Trophoblast cell (in vitro differentiated cells and primary cell): Measurements from ENCODE around the gene TAOK1.

Source experiments
- DNase-seq, 2 donors: peaks; one replicate each; pipeline ENCODE4 v3.0.0-alpha.2; 2016
- H2AFZ ChIP-seq: 2 replicates; pipeline ENCODE4 v1.6.1; 2013; ENCODE audit warnings: low read length, moderate library complexity, mild to moderate bottlenecking; ENCODE audit not compliant: insufficient read depth, poor library complexity
- H2AK5ac ChIP-seq: 2 replicates; pipeline ENCODE4 v1.6.1; 2013; ENCODE audit warnings: mild to moderate bottlenecking, low read length
- H2BK120ac ChIP-seq: 2 replicates; pipeline ENCODE4 v1.6.1; 2013; ENCODE audit warnings: low read length, mild to moderate bottlenecking, moderate library complexity; ENCODE audit not compliant: insufficient read depth, poor library complexity
- H2BK12ac ChIP-seq: 2 replicates; pipeline ENCODE4 v1.6.1; 2013; ENCODE audit warnings: mild to moderate bottlenecking, low read length, moderate library complexity
- H2BK5ac ChIP-seq: 2 replicates; pipeline ENCODE4 v1.6.1; 2013; ENCODE audit warnings: low read length, low read depth, moderate library complexity, mild to moderate bottlenecking; ENCODE audit not compliant: poor library complexity
- H3K14ac ChIP-seq: 2 replicates; pipeline ENCODE4 v1.6.1; 2013; ENCODE audit warnings: mild to moderate bottlenecking, low read length
- H3K18ac ChIP-seq: 2 replicates; pipeline ENCODE4 v1.6.1; 2013; ENCODE audit warnings: mild to moderate bottlenecking, low read length
- H3K23ac ChIP-seq: 2 replicates; pipeline ENCODE4 v1.6.1; 2013; ENCODE audit warnings: low read length
- H3K27ac ChIP-seq: 2 replicates; pipeline ENCODE4 v1.5.1; 2013; ENCODE audit warnings: low read depth, mild to moderate bottlenecking, inconsistent platforms, low read length, moderate library complexity
- H3K27me3 ChIP-seq: 2 replicates; pipeline ENCODE4 v1.6.1; 2013; ENCODE audit warnings: inconsistent platforms, mild to moderate bottlenecking, low read length, moderate library complexity; ENCODE audit not compliant: insufficient read depth
- H3K36me3 ChIP-seq, 2 experiments: 1 replicate in 1 of 2; 2 replicates in 1 of 2; pipeline ENCODE4 v1.6.1; 2013; ENCODE audit warnings: low read length in 2 of 2, mild to moderate bottlenecking in 2 of 2, moderate library complexity in 1 of 2; ENCODE audit not compliant: insufficient read depth in 2 of 2, control insufficient read depth in 1 of 2
- H3K4ac ChIP-seq: 2 replicates; pipeline ENCODE4 v1.6.1; 2013; ENCODE audit warnings: low read depth, mild to moderate bottlenecking, low read length, moderate library complexity
- H3K4me1 ChIP-seq, 2 experiments: 1 replicate in 1 of 2; 2 replicates in 1 of 2; pipeline ENCODE4 v1.6.1; 2013; ENCODE audit warnings: low read length in 2 of 2, mild to moderate bottlenecking in 2 of 2, moderate library complexity in 1 of 2; ENCODE audit not compliant: insufficient read depth in 2 of 2, control insufficient read depth in 1 of 2
- H3K4me2 ChIP-seq: 2 replicates; pipeline ENCODE4 v1.6.1; 2013; ENCODE audit warnings: inconsistent platforms, mild to moderate bottlenecking, low read length, moderate library complexity
- H3K4me3 ChIP-seq: 2 replicates; pipeline ENCODE4 v1.5.1; 2013; ENCODE audit warnings: mild to moderate bottlenecking, low read depth, low read length, inconsistent platforms
- H3K79me1 ChIP-seq: one replicate; pipeline ENCODE4 v1.6.1; 2013; ENCODE audit warnings: low read length
- H3K79me2 ChIP-seq: 2 replicates; pipeline ENCODE4 v1.6.1; 2013; ENCODE audit warnings: low read length, mild to moderate bottlenecking; ENCODE audit not compliant: control insufficient read depth, insufficient read depth, poor library complexity
- H3K9ac ChIP-seq: 2 replicates; pipeline ENCODE4 v1.6.1; 2013; ENCODE audit warnings: mild to moderate bottlenecking, low read length
- H3K9me3 ChIP-seq: 2 replicates; pipeline ENCODE4 v1.6.1; 2013; ENCODE audit warnings: low read depth, mild to moderate bottlenecking, control low read depth, inconsistent platforms, low read length; ENCODE audit not compliant: insufficient read depth
- H4K12ac ChIP-seq: 2 replicates; pipeline ENCODE4 v1.6.1; 2013; ENCODE audit warnings: low read depth, mild to moderate bottlenecking, low read length, moderate library complexity
- H4K8ac ChIP-seq: 2 replicates; pipeline ENCODE4 v1.6.1; 2013; ENCODE audit warnings: low read depth, mild to moderate bottlenecking, low read length, moderate library complexity
- H4K91ac ChIP-seq: one replicate; pipeline ENCODE4 v1.6.1; 2013; ENCODE audit warnings: low read depth, mild to moderate bottlenecking, low read length, moderate library complexity
- WGBS: extraction: QIAGEN DNeasy Blood & Tissue Kit; methylation state at CpG from one replicate; pipeline ENCODE4 v1.1.7; 2013; ENCODE audit warnings: missing lambda C conversion rate; ENCODE audit not compliant: insufficient read length, insufficient coverage; ENCODE audit errors: extremely low coverage; 5-methylcytosine and 5-hydroxymethylcytosine counted together

The TAOK1 gene

DNA sequence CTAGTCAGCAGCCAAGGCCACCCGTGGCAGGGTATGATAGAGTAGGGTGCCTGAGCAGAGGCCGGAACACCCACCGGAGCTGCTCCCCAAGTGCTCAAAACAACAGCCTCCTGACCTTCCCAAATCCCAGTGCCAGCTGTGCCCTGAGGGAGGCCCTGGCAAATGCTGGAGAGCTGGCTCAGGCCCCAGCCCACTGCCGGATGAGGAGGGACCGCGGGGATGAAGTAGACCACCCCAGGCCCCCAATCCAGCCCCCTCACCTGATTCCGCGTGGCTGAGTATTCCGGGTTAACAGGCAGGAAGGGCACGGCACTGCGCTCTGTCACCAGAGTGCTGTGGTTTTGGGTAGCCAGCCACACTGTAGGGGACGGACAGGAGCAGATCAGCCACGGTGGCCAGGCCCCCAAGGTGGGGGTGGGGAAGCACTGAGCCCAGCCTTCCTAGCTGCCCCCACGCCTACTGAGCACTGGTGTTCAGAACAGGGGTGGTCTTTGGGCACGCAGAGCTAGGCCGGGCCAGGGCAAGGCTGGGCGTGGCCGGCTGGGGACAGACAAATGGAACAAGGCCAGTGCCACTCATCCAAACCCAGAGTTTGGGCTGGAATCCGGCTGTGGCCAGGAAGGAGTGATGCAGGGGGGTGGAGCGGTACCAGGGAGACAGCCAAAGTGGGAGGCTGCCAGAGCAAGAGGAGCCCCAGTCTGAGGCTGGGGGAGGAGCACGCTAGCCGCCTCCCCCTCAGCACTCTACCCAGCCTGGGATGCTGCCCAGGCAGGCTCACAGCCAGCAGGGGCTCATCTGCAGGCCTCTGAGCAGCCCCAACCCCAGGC lies 187.4 kb downstream of the TAOK1 start:
- Histone ChIP-seq H4K8ac (no peak overlapping the region), H3K79me2 (no peaks in the 10 kb centered on the region), H2AK5ac (no peak overlapping the region), H3K79me1 (no peaks in the 10 kb centered on the region), H3K4ac (no peak overlapping the region), H3K4me1 (no peaks in the 10 kb centered on the region), H3K36me3 (peaks cover 72 to 80% of the 10 kb centered on the region in 2 experiments), H3K27ac (no peak overlapping the region), H4K91ac (no peak overlapping the region), H3K4me3 (no peak overlapping the region), H3K14ac (no peak overlapping the region), H2BK12ac (no peak overlapping the region), H2BK5ac (no peak overlapping the region), H3K23ac (no peak overlapping the region), H3K9ac (no peak overlapping the region), H2AFZ (no peak overlapping the region), H4K12ac (no peak overlapping the region), H3K27me3 (no peaks in the 10 kb centered on the region), H3K4me2 (no peak overlapping the region), H2BK120ac (no peak overlapping the region), H3K18ac (no peak overlapping the region), H3K9me3 (no peaks in the 10 kb centered on the region)
- WGBS = no CpG with 5 or more reads among the region's 22 CpGs
- no peak for DNase-seq

DNA sequence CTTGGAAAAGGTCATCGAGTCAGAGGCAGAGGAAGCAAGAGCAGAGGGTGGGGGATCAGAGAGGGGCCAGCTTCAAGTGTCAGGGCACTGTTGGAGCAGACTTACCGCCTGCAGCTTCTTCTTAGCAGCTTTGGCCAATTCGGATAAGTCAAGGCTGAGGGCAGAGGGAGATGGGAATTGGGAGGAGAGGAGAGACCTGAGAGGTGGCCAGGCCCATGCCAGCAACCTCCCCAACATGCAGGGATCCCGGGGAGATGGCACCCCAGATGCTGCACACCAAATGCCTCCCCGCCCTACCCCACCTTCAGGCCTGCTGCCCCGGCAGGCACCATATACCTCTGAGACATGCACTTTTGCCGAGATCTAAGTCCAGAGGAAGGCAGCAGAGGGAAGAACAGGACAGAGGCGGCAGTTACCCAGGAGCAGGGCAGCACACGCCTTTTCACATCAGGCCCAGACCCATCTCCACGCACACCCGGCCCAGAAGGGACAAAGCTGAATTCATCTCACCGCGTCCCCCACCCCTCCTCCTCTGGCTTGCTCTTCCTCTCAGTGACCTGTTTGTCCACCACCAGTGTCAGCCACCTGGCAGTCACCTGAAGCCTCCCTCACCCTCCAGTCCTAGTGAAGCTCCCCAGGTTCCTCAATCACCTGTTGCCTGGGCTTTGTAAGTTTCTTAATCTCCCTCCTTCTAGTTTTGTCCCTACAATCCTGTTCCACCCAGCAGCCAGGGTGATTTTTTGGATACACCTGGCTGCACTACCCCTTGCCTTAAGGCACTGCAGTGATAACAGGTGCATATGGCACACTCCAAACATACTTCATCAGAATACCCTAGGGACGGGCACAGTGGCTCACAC lies 188.7 kb downstream of the TAOK1 start:
- H3K4me1 ChIP-seq = no peaks in the 10 kb centered on the region
- H3K4ac ChIP-seq = no peak overlapping the region
- H2BK120ac ChIP-seq = no peak overlapping the region
- no peak overlapping the region for H4K91ac ChIP-seq
- H3K4me3 ChIP-seq = no peak overlapping the region
- H3K23ac ChIP-seq = no peak overlapping the region
- no peak overlapping the region for H2AK5ac ChIP-seq
- H3K18ac ChIP-seq = no peak overlapping the region
- no peak overlapping the region for H4K8ac ChIP-seq
- no peak overlapping the region for H2BK5ac ChIP-seq
- no peak for DNase-seq
- no peak overlapping the region for H3K14ac ChIP-seq
- H3K79me2 ChIP-seq = no peaks in the 10 kb centered on the region
- H3K27ac ChIP-seq = no peak overlapping the region
- H2AFZ ChIP-seq = no peak overlapping the region
- no peaks in the 10 kb centered on the region for H3K79me1 ChIP-seq
- no peak overlapping the region for H3K9ac ChIP-seq
- WGBS = no CpG with 5 or more reads among the region's 14 CpGs
- no peak overlapping the region for H4K12ac ChIP-seq
- no peak overlapping the region for H2BK12ac ChIP-seq
- H3K9me3 ChIP-seq = no peaks in the 10 kb centered on the region
- peaks cover 69 to 80% of the 10 kb centered on the region in 2 experiments for H3K36me3 ChIP-seq
- no peak overlapping the region for H3K4me2 ChIP-seq
- H3K27me3 ChIP-seq = no peaks in the 10 kb centered on the region

DNA sequence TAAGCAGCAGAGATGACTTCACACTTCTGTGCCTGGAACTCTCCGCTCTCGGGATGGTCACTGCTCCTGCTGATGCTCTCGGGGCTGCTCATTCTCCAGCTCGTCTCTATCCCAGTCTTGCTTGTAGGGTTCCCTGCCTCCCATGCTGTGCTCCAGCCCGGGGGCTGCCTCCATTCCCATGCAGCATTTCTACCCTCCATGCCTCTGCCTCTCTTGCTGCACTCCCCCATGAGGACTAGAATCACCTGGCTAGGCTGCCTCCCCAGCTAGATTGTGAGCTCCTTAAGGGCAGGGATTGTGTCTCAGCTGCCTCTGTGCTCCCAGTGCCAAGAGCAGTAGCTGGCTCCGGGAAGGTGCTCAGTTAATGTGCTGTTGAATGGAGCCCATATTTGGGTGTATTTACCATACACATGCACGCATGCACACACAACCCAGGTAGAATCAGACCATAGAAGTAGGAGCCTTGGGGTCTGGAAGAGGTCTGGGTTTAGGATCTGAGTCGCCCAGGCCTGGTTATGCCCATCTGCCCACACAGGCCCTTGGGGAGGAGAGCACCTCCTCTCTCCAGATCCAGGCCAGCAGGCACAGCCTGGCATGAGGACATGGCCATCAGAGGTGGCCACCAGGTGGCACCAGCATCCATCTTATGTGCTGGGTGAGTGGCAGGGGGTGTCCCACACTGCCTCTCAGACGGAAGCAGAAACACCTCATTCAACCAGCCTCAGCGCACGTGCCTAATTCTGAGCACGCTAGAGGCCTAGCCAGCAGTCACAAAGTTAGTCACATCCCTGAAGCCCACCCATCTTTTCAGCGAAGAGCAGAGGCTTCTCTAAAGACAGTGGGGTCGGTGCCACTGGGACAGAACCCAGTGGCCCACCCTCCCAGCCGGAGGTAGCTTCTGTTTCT lies 190.0 kb downstream of the TAOK1 start:
- Histone ChIP-seq H3K18ac (no peak overlapping the region), H4K91ac (no peak overlapping the region), H2AK5ac (no peak overlapping the region), H3K27ac (no peak overlapping the region), H3K4me1 (peaks cover 2 to 3% of the 10 kb centered on the region in 2 experiments), H4K8ac (no peak overlapping the region), H3K14ac (no peak overlapping the region), H4K12ac (no peak overlapping the region), H3K36me3 (peaks cover 59 to 67% of the 10 kb centered on the region in 2 experiments), H2BK12ac (no peak overlapping the region), H3K4me2 (no peak overlapping the region), H3K27me3 (no peaks in the 10 kb centered on the region), H2AFZ (no peak overlapping the region), H3K4me3 (no peak overlapping the region), H3K9me3 (no peaks in the 10 kb centered on the region), H3K9ac (no peak overlapping the region), H3K23ac (no peak overlapping the region), H2BK5ac (no peak overlapping the region), H3K79me1 (no peaks in the 10 kb centered on the region), H3K79me2 (no peaks in the 10 kb centered on the region), H2BK120ac (no peak overlapping the region), H3K4ac (no peak overlapping the region)
- peak; percentile 72 to 86 for DNase-seq
- no CpG with 5 or more reads among the region's 15 CpGs for WGBS
